HG02970 (cell line): ENCODE measurements around the gene CRY1.
"Not testable (repeated sequence)": the region's sequence is repeated elsewhere in the genome, so short reads cannot be mapped to it uniquely, and the experiment has no call there.

Experiments used
- ATAC-seq: cut with Tn5 transposase; IDR thresholded peaks from one replicate; pipeline ENCODE4 v1.9.1; 2021; ENCODE audit warnings: mild to moderate bottlenecking, moderate library complexity, moderate number of reproducible peaks; ENCODE audit not compliant: unreplicated experiment, low FRiP score

CRY1 gene

GRCh38 chr12:107108995-107109508, 15.7 kb upstream of the CRY1 start:
- ATAC-seq, result no peak

- ATAC-seq, result not testable (repeated sequence)
These were observed 15.0 kb upstream of the CRY1 start for GRCh38 chr12:107108366-107108765.

DNA sequence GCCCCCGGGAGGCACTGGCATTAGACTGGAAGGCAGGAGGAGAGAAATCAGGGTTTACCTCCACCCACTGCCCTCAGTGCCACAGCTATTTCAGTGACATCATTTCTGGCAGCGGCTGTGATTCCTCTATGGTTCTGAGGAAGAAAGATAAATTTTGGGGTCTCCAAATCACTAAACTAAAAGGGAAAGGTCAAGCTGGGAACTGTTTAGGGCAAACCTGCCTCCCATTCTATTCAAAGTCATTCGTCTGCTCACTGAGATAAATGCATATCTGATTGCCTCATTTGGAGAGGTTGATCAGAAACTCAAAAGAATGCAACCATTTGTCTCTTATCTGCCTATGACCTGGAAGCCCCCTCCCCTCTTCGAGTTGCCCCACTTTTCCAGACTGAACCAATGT, 14.0 kb upstream of the CRY1 start:
- ATAC-seq, result no peak

- no peak for ATAC-seq
These were observed 13.1 kb upstream of the CRY1 start for GRCh38 chr12:107106241-107107025.

DNA sequence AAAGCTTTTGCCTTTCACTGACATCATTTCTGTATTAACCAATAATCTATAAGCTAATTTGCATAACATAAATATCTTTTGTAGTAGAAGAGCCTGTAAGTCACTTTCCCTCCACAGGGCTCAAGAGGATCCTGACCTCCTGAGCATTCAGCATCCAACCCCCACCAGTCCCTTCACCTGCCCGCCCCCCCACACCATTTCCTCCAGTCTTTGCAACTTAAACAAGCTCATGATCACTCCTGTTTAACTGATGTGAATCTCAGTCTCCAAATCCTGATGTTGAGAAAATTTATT, 12.0 kb upstream of the CRY1 start:
- ATAC-seq, result no peak

DNA sequence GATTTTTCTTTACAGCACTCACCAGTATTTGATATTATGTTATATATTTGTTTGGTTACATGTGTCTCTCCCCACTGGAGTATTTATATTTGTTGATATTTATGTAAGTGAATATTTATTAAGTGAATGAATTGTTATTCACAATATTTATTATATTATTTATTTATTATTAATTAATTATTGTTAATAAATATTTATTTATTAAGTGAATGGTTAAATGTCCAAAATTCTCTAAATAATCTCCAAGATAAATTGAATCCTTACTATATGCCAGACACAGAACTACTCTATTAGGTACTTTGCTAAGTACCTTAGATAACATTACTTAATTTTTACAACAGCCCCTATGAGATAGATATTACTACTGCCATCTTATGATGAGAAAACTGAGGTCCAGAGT, 10.2 kb upstream of the CRY1 start:
- ATAC-seq, result no peak

- ATAC-seq, result no peak
These were observed 9.7 kb upstream of the CRY1 start for GRCh38 chr12:107103097-107103496.

GRCh38 chr12:107102294-107102693, 8.9 kb upstream of the CRY1 start:
- no peak for ATAC-seq

DNA sequence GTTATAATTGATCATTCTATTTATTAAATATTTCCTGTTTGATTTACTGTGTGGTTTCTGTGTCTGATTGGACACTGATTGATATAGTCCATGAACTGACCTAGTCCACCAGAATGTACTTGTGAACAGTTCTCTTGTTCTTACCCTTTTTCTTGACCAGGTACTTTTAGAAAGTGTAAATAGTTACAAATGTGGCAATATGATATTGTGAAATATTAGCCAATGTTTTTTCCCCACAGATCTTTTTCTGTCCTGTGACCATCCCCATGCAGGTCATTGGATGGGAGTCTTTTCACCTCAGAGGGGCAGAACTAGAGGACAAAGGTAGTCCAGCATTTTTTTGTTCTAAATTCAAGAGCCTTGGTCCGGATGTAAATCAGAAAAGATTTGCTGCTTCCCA, 8.3 kb upstream of the CRY1 start:
- ATAC-seq, result no peak

DNA sequence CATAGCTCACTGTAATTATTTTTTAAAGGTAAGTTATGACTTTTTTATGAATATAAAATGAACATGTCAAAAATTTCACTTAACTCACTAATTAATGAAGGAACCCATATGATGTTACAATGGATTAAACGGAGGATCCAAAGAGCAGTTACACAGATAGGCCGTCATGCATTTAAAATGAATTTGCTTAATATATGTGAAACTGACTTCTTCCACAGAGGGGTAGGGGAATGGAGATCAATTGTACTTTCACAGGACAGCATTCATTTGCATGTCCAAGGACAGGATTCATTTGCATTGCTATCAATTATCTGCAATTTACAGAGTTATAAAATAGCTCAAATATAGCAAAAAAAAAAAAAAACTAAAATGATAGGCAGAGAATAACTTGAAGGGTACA, 6.6 kb upstream of the CRY1 start:
- no peak for ATAC-seq

DNA sequence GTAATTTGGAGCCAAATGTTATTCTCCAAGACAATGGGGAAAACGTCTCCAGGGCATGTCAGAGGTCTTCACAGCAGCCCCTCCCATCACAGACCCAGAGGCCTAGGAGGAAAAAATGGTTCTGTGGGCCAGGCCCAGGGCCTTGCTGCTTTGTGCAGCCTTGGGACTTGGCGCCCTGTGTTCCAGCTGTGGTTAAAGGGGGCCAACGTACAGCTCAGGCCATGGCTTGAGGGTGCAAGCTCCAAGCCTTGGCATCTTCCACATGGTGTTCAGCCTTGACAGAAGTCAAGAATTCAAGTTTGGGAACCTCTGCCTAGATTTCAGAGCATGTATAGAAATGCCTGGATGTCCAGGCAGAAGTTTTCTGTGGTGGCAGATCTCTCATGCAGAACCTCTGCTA, 3.2 kb upstream of the CRY1 start:
- ATAC-seq, result no peak

- ATAC-seq, result no peak
These were observed 767 bp upstream of the CRY1 start for GRCh38 chr12:107094183-107094448.

- ATAC-seq, result peak; percentile 34
These were observed 506 bp downstream of the CRY1 start for GRCh38 chr12:107092669-107093416.

GRCh38 chr12:107091989-107092641, 1.2 kb downstream of the CRY1 start:
- ATAC-seq, result no peak

DNA sequence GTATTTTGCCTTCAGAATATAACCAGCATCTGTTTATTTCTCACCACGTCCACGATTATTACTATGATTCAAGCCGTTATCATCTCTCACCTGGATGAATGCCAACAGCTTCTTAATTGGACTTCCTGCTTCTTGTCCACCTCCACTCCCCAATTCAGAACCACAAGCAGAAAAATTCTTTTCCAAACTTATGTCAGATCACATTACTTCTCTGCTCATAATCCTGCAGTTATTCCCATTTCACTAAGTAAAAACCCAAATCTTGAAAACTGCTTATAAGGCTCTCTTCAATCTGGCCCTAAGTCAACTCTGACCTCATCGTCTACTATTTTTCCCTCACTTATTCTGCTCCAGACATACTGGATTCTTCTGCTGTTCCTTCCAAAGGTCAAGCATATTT, 2.0 kb downstream of the CRY1 start:
- no peak for ATAC-seq

DNA sequence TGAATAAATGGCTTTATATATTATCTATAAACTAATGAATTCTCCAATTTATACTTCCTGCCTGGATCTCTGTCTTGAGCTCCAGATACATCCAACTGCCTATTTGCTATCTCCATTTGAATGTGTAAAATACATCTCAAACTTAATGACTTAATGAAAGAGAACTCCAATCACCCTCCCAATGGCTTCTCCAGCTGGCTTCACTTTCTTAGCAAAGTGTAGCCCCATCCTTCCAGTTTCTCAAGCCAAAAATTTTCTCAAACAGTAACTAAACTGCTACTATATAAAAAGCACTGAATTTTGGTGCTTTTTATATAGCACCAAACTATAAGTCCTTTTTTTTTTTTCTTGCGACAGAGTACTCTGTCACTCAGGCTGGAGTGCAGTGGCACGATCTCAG, 2.6 kb downstream of the CRY1 start:
- no peak for ATAC-seq

- ATAC-seq, result no peak
These were observed 4.4 kb downstream of the CRY1 start for GRCh38 chr12:107088912-107089311.

DNA sequence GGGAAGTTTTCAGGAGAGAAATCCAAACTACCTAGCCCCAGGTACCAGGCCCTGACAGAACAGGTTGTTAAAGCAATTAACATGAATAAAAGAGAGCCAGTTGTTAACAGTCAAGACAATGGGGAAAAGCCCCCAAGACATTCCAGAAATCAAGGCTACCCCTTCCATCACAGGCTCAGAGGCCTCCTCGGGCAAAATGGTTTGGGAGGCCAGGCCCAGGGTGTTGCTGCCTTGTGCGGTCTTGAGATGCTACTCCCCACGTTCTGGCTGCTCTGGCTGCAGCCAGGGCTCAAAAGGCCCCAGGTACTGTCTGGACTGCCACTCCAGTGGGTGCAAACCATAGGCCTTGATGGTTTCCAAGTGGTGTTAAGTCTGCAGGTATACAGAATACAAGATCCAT, 7.0 kb downstream of the CRY1 start:
- ATAC-seq, result no peak

- no peak for ATAC-seq
These were observed 11.6 kb downstream of the CRY1 start for GRCh38 chr12:107081778-107082177.

- ATAC-seq, result no peak
These were observed 13.1 kb downstream of the CRY1 start for GRCh38 chr12:107080299-107080698.

- no peak for ATAC-seq
These were observed 14.0 kb downstream of the CRY1 start for GRCh38 chr12:107079172-107080011.
